Memory B cell (primary cell): Measurements from ENCODE around the gene GRK6.
A peak's percentile ranks its signal among the peaks of the same experiment; 100 is the strongest.

Source experiments
- ATAC-seq: fragments of 150-1000 bp; cut with Tn5 transposase; 2 replicates; pipeline ENCODE4 v1.10.0; 2021; ENCODE audit warnings: low read depth, mild to moderate bottlenecking, moderate library complexity
- DNase-seq, 2 donors: peaks; one replicate each; pipeline ENCODE4 v3.0.0; 2022; ENCODE audit warnings: low spot score in 2 of 2
- H3K27ac Mint-ChIP-seq: one replicate; pipeline ENCODE4 v1.8.0; 2022; ENCODE audit warnings: mild to moderate bottlenecking, moderate library complexity, mixed read lengths
- H3K27me3 Mint-ChIP-seq: one replicate; pipeline ENCODE4 v1.8.0; 2022; ENCODE audit warnings: mixed read lengths
- H3K36me3 Mint-ChIP-seq: one replicate; pipeline ENCODE4 v1.8.0; 2022; ENCODE audit warnings: mild to moderate bottlenecking, mixed read lengths
- H3K4me1 Mint-ChIP-seq: one replicate; pipeline ENCODE4 v1.8.0; 2022; ENCODE audit warnings: mixed read lengths
- H3K4me3 Mint-ChIP-seq: one replicate; pipeline ENCODE4 v1.8.0; 2022; ENCODE audit warnings: mild to moderate bottlenecking, moderate library complexity, mixed read lengths
- H3K9me3 Mint-ChIP-seq: one replicate; pipeline ENCODE4 v1.8.0; 2022; ENCODE audit warnings: mixed read lengths

The GRK6 gene

DNA sequence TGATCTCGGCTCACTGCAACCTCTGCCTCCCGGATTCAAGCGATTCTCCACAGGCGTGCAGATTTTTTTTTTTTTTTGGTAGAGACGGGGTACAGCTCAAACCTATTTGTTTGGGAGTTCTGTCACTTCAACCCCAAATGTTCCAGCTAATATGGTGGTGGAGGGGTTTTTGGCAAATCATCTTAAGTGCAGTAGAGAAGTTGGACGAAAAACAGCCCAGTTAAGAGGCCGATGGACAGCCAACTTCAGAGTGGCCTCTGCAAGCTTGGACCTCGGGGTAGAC lies 19.4 kb downstream of the GRK6 start:
- H3K27me3 Mint-ChIP-seq: no peaks in the 10 kb centered on the region
- H3K27ac Mint-ChIP-seq: peak overlapping the region; percentile 95
- H3K36me3 Mint-ChIP-seq: peaks cover 10% of the 10 kb centered on the region
- no peak for ATAC-seq
- H3K4me3 Mint-ChIP-seq: peak overlapping the region; percentile 74
- DNase-seq: no peak
- no peaks in the 10 kb centered on the region for H3K9me3 Mint-ChIP-seq
- peaks cover 33% of the 10 kb centered on the region for H3K4me1 Mint-ChIP-seq

- H3K4me1 Mint-ChIP-seq: peaks cover 35% of the 10 kb centered on the region
- H3K27me3 Mint-ChIP-seq: no peaks in the 10 kb centered on the region
- peak; percentile 78 to 79 for DNase-seq
- H3K27ac Mint-ChIP-seq: peak within 1 kb of the TSS; percentile 95
- ATAC-seq: peak; percentile 68
- peaks cover 8% of the 10 kb centered on the region for H3K36me3 Mint-ChIP-seq
- peak within 1 kb of the TSS; percentile 74 for H3K4me3 Mint-ChIP-seq
- no peaks in the 10 kb centered on the region for H3K9me3 Mint-ChIP-seq
These were observed 20.0 kb downstream of the GRK6 start, which contains the start of gene PRR7 for GRCh38 chr5:177446200-177447065. Gene PRR7, plus strand, starts transcription at chr5:177446814. Its CDS starts 8,254 bp downstream, at chr5:177455068.

DNA sequence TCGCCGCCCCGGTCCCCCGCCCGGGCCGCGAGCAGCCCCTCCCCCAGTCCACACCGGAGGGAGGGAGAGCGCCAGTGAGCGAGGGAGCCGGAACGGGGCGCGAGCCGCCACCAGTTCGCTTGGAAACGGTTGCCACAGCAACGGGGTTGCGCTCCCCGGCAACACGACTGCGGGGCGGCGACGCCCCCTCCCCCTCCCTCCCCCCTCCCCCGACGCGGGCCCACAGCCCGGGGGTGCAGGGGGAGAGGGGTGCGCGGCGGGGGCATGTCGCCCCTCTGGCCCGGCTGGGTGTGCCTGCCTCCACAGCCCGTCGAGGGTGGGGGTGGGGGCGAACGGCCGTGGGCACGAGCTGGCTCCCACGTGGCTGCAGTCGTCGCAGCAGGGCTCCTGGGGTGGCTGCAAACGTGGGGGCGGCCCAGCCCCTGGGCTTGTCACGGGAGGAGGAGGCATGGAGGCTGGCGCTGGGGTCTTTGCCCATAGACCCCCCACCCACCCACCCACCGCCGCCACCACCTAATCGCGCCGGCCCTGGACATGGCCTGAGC lies 20.7 kb downstream of the GRK6 start:
- Mint-ChIP-seq H3K9me3 (no peaks in the 10 kb centered on the region), H3K27ac (peak overlapping the region; percentile 84), H3K4me1 (peaks cover 38% of the 10 kb centered on the region), H3K36me3 (peaks cover 5% of the 10 kb centered on the region), H3K4me3 (peak overlapping the region; percentile 43), H3K27me3 (no peaks in the 10 kb centered on the region)
- DNase-seq (peak; percentile 62 to 69), ATAC-seq (peak; percentile 48)

DNA sequence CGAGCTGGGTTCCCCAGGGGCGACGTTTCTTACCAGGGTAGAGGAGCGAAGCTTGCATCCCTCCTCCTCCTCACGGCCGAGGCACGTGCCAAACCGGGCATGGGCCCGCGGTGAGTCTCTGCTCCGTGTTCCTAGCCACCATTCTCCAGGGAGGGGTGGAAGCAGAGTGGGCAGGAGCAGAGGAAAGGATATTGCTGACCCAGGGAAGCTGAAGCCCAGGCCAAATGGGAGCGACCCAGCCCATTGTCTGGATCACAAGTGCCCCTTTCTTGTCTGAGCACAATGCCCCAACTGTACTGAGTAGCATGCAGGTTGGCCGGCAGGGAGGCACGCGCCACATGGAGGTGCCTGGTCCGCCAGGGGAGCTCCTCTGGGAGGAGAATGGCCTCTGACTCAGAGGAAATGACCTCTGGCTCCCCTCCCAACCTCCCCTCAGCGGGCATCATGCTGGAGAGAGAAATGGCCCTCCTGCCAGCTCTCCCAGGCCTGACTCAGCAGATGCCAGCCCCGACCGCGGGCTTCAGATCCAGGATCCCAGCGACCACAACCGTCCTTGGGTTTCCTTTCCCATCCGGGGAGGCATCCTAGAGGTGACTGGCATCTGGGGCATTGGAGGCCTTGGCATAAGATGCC lies 21.3 kb downstream of the GRK6 start:
- Mint-ChIP-seq H3K36me3 (peaks cover under 1% of the 10 kb centered on the region), H3K27me3 (no peaks in the 10 kb centered on the region), H3K4me1 (peaks cover 39% of the 10 kb centered on the region), H3K4me3 (peak overlapping the region; percentile 65), H3K9me3 (no peaks in the 10 kb centered on the region), H3K27ac (peak overlapping the region; percentile 84)
- DNase-seq (no peak), ATAC-seq (no peak)

DNA sequence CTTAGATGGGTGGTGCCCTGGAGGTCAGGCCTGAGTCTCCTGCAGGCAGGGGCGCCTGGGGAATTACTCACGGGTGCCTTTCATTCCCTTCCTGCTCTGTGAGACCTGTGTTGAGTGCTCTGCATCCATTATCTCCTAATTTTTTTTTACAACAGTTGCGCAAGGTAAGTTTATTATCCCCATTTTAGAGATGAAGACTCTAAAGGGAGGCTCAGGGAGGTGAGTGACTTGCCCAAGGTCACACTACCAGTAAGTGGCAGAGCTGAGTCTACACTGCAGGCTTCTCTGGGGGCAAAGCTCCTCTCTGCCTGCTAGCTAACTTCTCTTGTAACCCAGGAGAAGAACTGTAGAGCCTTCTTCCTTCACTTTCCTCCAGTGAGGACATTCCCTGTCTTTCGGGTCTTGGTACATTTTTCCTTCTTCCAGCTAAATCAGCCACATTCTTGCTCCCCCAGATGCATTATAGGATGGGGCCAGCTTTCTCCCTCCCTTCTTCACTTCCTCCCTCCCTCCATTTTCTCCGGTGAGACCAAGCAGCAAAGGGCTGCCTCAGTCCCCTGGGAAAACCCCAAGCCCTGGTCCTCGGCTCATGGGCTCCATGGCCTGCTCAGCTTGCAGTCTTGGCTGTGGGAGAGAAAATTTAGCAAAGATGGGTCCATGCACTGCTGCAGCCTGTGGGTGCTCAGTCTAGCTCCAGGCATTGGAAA lies 21.9 kb downstream of the GRK6 start:
- peak overlapping the region; percentile 84 for H3K27ac Mint-ChIP-seq
- no peaks in the 10 kb centered on the region for H3K27me3 Mint-ChIP-seq

GRCh38 chr5:177449140-177450061 lies 22.9 kb downstream of the GRK6 start:
- Mint-ChIP-seq H3K4me1 (peaks cover 40% of the 10 kb centered on the region), H3K27ac (no peak overlapping the region), H3K36me3 (no peaks in the 10 kb centered on the region), H3K9me3 (no peaks in the 10 kb centered on the region), H3K4me3 (no peak overlapping the region), H3K27me3 (no peaks in the 10 kb centered on the region)
- ATAC-seq (no peak), DNase-seq (no peak)

More for the DNA sequence above, 21.9 kb downstream of the GRK6 start:
- H3K9me3 Mint-ChIP-seq: no peaks in the 10 kb centered on the region
- peaks cover 39% of the 10 kb centered on the region for H3K4me1 Mint-ChIP-seq
- H3K4me3 Mint-ChIP-seq: peak overlapping the region; percentile 63
- no peak for DNase-seq
- ATAC-seq: no peak
- H3K36me3 Mint-ChIP-seq: no peaks in the 10 kb centered on the region

DNA sequence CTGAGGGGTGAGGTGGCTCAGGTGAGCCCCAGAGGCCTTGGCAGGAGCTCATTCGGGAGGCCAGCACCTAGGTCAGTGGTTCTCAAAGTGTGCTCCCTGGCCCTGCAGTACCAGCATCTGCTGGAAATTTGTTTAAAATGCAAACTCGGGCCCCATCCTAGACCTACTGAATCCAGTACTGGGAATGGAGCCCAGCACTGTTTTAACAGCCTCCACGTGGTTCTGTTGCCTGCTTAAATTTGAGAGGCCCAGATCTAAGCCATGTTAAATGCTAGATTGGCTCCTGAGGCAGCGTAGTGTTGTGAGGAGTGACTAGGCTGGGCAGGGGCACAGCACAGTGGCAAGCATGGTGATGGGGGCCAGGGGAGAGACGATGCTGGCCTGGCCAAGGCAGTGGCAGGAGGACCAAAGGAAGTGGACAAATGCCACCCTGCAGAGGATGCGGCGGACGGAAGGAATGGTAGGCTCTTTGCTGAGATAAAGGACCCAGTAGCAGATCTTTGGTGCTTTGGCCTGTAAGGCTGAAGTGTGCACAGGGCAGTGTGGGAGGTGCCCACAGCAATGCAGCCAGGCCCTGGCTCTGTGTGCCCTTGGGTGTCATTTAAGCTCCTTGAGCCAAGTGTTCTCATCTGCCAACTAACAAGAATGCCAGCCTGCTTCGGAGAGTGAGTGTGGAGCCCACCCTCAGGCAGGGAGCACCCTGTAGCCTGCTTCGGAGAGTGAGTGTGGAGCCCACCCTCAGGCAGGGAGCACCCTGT lies 24.4 kb downstream of the GRK6 start:
- no peaks in the 10 kb centered on the region for H3K9me3 Mint-ChIP-seq
- ATAC-seq (no peak), DNase-seq (no peak)
- H3K4me3 Mint-ChIP-seq: no peak overlapping the region
- H3K36me3 Mint-ChIP-seq: no peaks in the 10 kb centered on the region
- H3K27ac Mint-ChIP-seq: peak overlapping the region; percentile 35
- no peaks in the 10 kb centered on the region for H3K27me3 Mint-ChIP-seq
- peaks cover 26% of the 10 kb centered on the region for H3K4me1 Mint-ChIP-seq

GRCh38 chr5:177452688-177453638 lies 26.5 kb downstream of the GRK6 start:
- H3K27me3 Mint-ChIP-seq: no peaks in the 10 kb centered on the region
- H3K36me3 Mint-ChIP-seq: no peaks in the 10 kb centered on the region
- ATAC-seq (no peak), DNase-seq (no peak)
- H3K4me3 Mint-ChIP-seq: no peak overlapping the region
- H3K4me1 Mint-ChIP-seq: peaks cover 25% of the 10 kb centered on the region
- peak overlapping the region; percentile 98 for H3K27ac Mint-ChIP-seq
- H3K9me3 Mint-ChIP-seq: no peaks in the 10 kb centered on the region

DNA sequence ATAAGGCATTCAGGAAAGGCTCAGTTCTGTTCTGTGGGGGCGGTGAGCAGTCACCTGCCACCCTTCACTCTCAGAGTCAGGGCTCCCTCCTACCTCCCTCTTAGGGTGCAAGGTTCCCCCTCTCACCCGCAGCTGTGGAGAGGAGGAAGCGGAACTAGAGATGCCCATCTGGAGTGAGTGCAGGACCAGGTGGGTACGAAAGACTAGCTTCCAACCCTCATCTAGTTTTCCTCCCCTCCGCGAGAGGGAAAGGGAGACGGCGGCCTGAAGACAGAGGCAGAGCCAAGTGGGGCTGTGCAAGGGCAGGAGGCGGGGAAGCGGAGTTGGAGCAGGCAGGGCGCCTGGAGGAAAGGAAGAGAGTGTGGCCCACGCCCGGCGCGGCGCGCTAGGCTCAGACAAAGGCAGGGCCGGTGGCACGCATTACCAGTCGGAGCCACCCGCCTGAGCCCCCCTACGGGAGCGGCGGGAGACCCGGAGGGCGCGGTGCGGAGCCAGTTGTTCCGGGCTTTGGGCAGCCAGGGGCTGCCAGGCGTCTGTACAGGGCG lies 27.4 kb downstream of the GRK6 start:
- peak; percentile 25 for ATAC-seq
- H3K4me3 Mint-ChIP-seq: peak overlapping the region; percentile 90

DNA sequence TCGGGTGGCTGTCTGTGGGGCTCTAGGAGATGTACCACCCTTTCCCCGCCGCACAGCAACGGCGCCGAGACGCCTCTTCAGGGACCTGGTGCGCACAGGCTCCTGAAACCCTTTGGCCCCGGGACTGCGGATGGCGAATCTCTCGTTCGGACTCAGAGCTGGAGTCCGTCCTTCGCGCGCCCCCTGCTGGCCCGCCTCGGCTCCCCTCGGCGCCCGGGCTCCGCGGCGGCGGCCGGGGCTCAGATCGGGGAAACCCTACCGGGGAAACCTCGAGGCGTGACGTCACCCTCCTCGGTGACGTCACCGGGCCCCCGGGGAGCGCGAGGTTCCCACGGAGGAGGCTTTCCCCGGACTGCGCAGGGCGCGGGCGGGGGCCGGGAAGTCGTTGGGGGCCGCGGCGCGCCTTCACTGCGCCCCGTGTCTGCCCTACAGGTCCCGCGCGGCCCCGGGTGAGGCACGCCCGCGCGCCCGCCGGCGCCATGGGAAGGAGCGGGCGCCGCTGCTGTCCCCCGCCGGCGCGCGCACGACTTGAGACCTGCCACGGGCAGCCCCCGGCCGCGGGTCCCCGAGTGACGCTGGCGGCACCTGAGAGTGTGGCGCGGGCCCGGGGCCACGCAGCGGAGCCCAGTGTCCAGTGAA lies 28.0 kb downstream of the GRK6 start:
- Mint-ChIP-seq H3K27me3 (no peaks in the 10 kb centered on the region), H3K4me3 (peak overlapping the region; percentile 93), H3K36me3 (no peaks in the 10 kb centered on the region), H3K27ac (peak overlapping the region; percentile 98), H3K4me1 (peaks cover 18% of the 10 kb centered on the region), H3K9me3 (no peaks in the 10 kb centered on the region)
- peak; percentile 99 for DNase-seq
- ATAC-seq: peak; percentile 46

More for the DNA sequence above, 27.4 kb downstream of the GRK6 start:
- Mint-ChIP-seq H3K36me3 (no peaks in the 10 kb centered on the region), H3K9me3 (no peaks in the 10 kb centered on the region), H3K27ac (peak overlapping the region; percentile 98), H3K27me3 (no peaks in the 10 kb centered on the region), H3K4me1 (peaks cover 18% of the 10 kb centered on the region)
- peak in 1 of 2 donors; percentile 67 for DNase-seq

- H3K9me3 Mint-ChIP-seq: no peaks in the 10 kb centered on the region
- H3K27ac Mint-ChIP-seq: peak overlapping the region; percentile 98
- H3K4me3 Mint-ChIP-seq: peak overlapping the region; percentile 93
- no peaks in the 10 kb centered on the region for H3K27me3 Mint-ChIP-seq
- peak; percentile 50 for ATAC-seq
- H3K4me1 Mint-ChIP-seq: peaks cover 18% of the 10 kb centered on the region
- DNase-seq: peak; percentile 97 to 99
- no peaks in the 10 kb centered on the region for H3K36me3 Mint-ChIP-seq
These were observed 28.7 kb downstream of the GRK6 start for GRCh38 chr5:177455036-177455660.
